SK-N-MC (cell line): Measurements from ENCODE around the gene GNAO1.

ENCODE experiments used
- DNase-seq: peaks from one replicate; pipeline ENCODE4 v3.0.0-alpha.2; 2011; ENCODE audit warnings: low read depth, low spot score
- H3K27ac ChIP-seq: fragments of 200-600 bp; sonication (generic); 2 replicates; pipeline ENCODE4 v1.5.1; 2016; ENCODE audit warnings: mixed run types
- H3K36me3 ChIP-seq: fragments of 200-600 bp; sonication (generic); 2 replicates; pipeline ENCODE4 v1.6.1; 2017; ENCODE audit warnings: antibody characterized with exemption, low read length, mixed read lengths; ENCODE audit not compliant: insufficient read depth
- H3K4me3 ChIP-seq: fragments of 200-600 bp; sonication (generic); 2 replicates; pipeline ENCODE4 v1.5.1; 2016
- H3K9ac ChIP-seq: fragments of 200-600 bp; sonication (generic); 2 replicates; pipeline ENCODE4 v1.8.0; 2017; ENCODE audit warnings: mixed run types, mixed read lengths; ENCODE audit not compliant: insufficient read length
- H3K9me3 ChIP-seq: fragments of 200-600 bp; sonication (generic); 2 replicates; pipeline ENCODE4 v1.6.1; 2017; ENCODE audit warnings: low read depth, mild to moderate bottlenecking, antibody characterized with exemption, low read length, moderate library complexity, mixed read lengths
- EZH2 ChIP-seq: fragments of 200-600 bp; sonication (generic); IDR thresholded peaks from one replicate; pipeline ENCODE4 v1.6.1; 2017; ENCODE audit warnings: antibody characterized with exemption
- FOXP2 ChIP-seq: optimal IDR thresholded peaks from 2 replicates; pipeline ENCODE3; 2011; ENCODE audit warnings: mild to moderate bottlenecking, moderate library complexity; ENCODE audit not compliant: insufficient read depth; ENCODE audit errors: extremely low read length, control extremely low read depth
- POLR2AphosphoS5 ChIP-seq: IDR thresholded peaks from 2 replicates; pipeline ENCODE4 v1.6.1; 2012; ENCODE audit warnings: mild to moderate bottlenecking, low read depth, low read length, borderline replicate concordance

Gene GNAO1

GRCh38 chr16:56262551-56263245, 71.4 kb downstream of the GNAO1 start:
- Histone ChIP-seq H3K27ac (no peak overlapping the region), H3K4me3 (no peak overlapping the region)

GRCh38 chr16:56263711-56264608, 72.7 kb downstream of the GNAO1 start:
- no peak overlapping the region for H3K9ac ChIP-seq
- DNase-seq = no peak
- no peaks in the 10 kb centered on the region for H3K9me3 ChIP-seq
- H3K4me3 ChIP-seq = no peak overlapping the region
- no peak overlapping the region for H3K27ac ChIP-seq
- no peaks in the 10 kb centered on the region for H3K36me3 ChIP-seq
- TF ChIP-seq POLR2AphosphoS5 (no peak), FOXP2 (no peak), EZH2 (no peak)

More at GRCh38 chr16:56262551-56263245, 71.4 kb downstream of the GNAO1 start:
- Histone ChIP-seq H3K9ac (no peak overlapping the region), H3K9me3 (no peaks in the 10 kb centered on the region), H3K36me3 (no peaks in the 10 kb centered on the region)
- TF ChIP-seq POLR2AphosphoS5 (no peak), FOXP2 (no peak), EZH2 (no peak)
- DNase-seq = no peak

- Histone ChIP-seq H3K4me3 (no peak overlapping the region), H3K36me3 (no peaks in the 10 kb centered on the region), H3K9ac (no peak overlapping the region), H3K9me3 (no peaks in the 10 kb centered on the region), H3K27ac (no peak overlapping the region)
- TF ChIP-seq FOXP2 (no peak), EZH2 (no peak), POLR2AphosphoS5 (no peak)
- no peak for DNase-seq
These were observed 73.3 kb downstream of the GNAO1 start for GRCh38 chr16:56264609-56264972.

- no peak overlapping the region for H3K9ac ChIP-seq
- TF ChIP-seq FOXP2 (no peak), POLR2AphosphoS5 (no peak), EZH2 (no peak)
- no peaks in the 10 kb centered on the region for H3K9me3 ChIP-seq
- DNase-seq = no peak
- no peak overlapping the region for H3K4me3 ChIP-seq
- no peak overlapping the region for H3K27ac ChIP-seq
- no peaks in the 10 kb centered on the region for H3K36me3 ChIP-seq
These were observed 73.9 kb downstream of the GNAO1 start for GRCh38 chr16:56265184-56265583.

GRCh38 chr16:56265746-56266145, 74.5 kb downstream of the GNAO1 start:
- no peak for DNase-seq
- Histone ChIP-seq H3K36me3 (no peaks in the 10 kb centered on the region), H3K9ac (no peak overlapping the region), H3K4me3 (no peak overlapping the region), H3K27ac (no peak overlapping the region), H3K9me3 (no peaks in the 10 kb centered on the region)
- TF ChIP-seq EZH2 (no peak), POLR2AphosphoS5 (no peak), FOXP2 (no peak)

GRCh38 chr16:56266641-56267607, 75.6 kb downstream of the GNAO1 start:
- Histone ChIP-seq H3K9ac (no peak overlapping the region), H3K36me3 (no peaks in the 10 kb centered on the region), H3K9me3 (no peaks in the 10 kb centered on the region), H3K27ac (no peak overlapping the region), H3K4me3 (no peak overlapping the region)
- no peak for DNase-seq
- TF ChIP-seq POLR2AphosphoS5 (no peak), FOXP2 (no peak), EZH2 (no peak)

- no peaks in the 10 kb centered on the region for H3K9me3 ChIP-seq
- no peak for DNase-seq
- TF ChIP-seq FOXP2 (no peak), EZH2 (no peak), POLR2AphosphoS5 (no peak)
These were observed 76.6 kb downstream of the GNAO1 start for GRCh38 chr16:56267888-56268287.

GRCh38 chr16:56268799-56269198, 77.5 kb downstream of the GNAO1 start:
- TF ChIP-seq FOXP2 (no peak), POLR2AphosphoS5 (no peak), EZH2 (no peak)
- no peaks in the 10 kb centered on the region for H3K9me3 ChIP-seq
- no peak overlapping the region for H3K4me3 ChIP-seq
- no peak overlapping the region for H3K27ac ChIP-seq
- DNase-seq = no peak
- no peaks in the 10 kb centered on the region for H3K36me3 ChIP-seq
- H3K9ac ChIP-seq = no peak overlapping the region

More at GRCh38 chr16:56267888-56268287, 76.6 kb downstream of the GNAO1 start:
- Histone ChIP-seq H3K4me3 (no peak overlapping the region), H3K36me3 (no peaks in the 10 kb centered on the region), H3K27ac (no peak overlapping the region), H3K9ac (no peak overlapping the region)
